NCI-H187 treated with DMSO at 0.1 percent for 48 hours (cell line): ENCODE results near the gene USP26.
"Not testable (repeated sequence)": the region's sequence is repeated elsewhere in the genome, so short reads cannot be mapped to it uniquely, and the experiment has no call there.

ENCODE experiments used
- DNase-seq: peaks from one replicate; lab custom pipeline; 2025; lab: John Stamatoyannopoulos, UW

USP26 gene, protein sequence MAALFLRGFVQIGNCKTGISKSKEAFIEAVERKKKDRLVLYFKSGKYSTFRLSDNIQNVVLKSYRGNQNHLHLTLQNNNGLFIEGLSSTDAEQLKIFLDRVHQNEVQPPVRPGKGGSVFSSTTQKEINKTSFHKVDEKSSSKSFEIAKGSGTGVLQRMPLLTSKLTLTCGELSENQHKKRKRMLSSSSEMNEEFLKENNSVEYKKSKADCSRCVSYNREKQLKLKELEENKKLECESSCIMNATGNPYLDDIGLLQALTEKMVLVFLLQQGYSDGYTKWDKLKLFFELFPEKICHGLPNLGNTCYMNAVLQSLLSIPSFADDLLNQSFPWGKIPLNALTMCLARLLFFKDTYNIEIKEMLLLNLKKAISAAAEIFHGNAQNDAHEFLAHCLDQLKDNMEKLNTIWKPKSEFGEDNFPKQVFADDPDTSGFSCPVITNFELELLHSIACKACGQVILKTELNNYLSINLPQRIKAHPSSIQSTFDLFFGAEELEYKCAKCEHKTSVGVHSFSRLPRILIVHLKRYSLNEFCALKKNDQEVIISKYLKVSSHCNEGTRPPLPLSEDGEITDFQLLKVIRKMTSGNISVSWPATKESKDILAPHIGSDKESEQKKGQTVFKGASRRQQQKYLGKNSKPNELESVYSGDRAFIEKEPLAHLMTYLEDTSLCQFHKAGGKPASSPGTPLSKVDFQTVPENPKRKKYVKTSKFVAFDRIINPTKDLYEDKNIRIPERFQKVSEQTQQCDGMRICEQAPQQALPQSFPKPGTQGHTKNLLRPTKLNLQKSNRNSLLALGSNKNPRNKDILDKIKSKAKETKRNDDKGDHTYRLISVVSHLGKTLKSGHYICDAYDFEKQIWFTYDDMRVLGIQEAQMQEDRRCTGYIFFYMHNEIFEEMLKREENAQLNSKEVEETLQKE

DNA sequence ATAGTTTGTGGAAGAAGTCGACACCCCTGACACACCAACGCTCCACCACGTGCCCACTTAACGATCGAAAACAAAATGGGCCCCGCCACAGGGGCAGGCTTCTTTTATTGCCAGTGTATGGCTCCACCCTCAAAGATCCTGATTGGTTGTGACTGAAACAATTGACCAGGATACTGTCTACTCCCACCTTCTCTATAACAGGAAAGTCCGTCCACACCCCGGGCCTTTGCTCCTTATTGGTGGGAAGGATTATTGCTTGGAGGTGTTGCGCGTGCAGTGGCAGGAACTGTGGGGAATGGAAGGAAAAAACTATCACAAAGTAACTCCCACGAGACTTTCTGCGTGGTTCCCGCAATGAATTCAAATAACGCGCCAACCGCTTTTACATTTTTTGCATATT is at the start of gene USP26:
Gene USP26, minus strand, starts transcription at position 79 of the 400 bp plus-strand sequence. CDS start 68,889 bp downstream, outside the sequence.
- no peak for DNase-seq

DNA sequence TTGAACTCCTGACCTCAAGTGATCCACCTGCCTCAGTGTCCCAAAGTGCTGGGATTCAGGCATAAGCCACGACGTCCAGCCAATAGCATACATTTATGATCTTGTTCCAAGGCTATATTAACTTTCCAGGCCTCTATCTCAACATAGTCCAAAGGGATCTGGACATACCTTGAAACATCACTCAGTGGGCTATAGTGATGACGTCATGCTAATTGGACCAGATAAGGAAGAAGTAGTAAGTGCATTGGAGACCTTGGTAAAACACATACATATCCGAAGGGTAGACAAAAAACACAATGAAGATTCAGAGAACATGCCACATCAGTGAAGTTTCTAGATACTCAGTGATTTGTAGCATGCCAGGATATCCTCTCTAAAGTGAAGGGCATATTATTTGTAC is 37.4 kb upstream of the USP26 start:
- DNase-seq: no peak

DNA sequence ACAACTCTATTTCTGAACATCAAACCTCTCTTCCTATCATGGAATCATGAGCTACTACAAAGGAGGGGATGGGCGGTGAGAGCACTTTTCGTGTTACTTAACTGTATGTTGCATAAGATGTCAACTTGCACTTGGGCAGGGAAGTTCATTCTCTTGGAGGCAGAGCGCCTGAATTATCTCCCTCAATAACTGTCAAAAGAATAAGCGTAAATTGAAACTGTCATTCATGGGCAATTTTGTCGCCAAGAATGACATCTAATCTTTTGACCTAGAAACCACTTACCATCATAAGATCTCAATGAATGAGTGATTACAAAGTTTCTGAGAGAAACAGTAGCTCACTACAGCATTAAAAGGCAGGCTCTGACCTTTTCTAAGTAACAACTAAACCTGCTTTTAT is 23.5 kb upstream of the USP26 start:
- DNase-seq: no peak

DNA sequence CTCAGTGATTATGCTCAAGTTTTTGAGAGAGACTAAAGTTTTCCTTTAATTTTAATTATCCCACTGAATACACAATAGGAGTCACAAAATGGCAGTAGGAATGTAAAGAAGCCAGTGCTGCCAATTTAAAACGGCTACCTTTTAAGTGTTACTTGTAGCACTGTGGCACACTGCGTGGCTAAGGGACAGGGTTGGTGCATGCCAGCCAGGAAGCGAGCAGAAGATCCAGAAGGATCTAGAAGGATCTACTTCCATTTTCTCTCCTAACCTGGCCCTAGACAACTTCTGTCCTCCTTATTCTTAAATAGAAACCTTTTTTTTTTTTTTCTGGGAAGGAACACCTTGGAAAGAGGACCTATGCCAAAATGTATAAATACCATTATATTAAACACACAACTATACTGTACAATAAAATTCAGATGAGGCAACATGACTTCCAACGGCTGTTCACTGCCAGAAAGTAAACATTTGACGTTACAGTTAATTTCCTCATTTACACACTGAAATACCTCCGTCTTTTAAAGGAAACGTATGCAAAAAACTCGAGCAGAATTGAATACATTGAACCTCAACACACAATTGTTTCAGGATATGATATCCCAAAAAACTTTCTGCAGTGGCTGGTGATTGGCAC is 2.7 kb downstream of the USP26 start:
- DNase-seq: no peak

DNA sequence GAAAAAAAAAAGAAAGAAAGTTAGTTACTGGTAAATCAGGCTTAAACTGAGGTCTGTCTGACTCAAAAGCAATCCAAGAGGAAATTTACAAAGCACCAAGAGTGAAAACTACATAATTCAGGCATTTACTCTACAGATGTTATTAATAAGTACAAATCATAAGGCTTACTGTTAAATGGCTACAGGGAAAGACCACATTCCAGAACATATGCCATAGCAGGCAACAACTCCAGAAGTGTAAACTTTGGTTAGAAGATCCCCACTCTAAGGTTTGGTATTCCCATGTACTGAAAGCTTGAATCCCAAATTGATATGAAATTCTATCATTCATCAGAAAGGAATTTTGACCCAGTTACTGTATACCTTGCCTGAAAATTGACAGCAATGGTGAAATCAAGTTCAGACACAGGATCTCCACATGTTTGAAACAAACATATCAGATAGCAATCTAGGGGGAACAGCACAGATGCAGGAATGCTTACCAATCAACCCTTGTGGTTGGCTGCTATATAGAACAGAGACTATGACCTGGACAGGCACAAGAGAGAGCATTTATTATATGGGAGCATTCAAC is 6.6 kb downstream of the USP26 start:
- DNase-seq: no peak

DNA sequence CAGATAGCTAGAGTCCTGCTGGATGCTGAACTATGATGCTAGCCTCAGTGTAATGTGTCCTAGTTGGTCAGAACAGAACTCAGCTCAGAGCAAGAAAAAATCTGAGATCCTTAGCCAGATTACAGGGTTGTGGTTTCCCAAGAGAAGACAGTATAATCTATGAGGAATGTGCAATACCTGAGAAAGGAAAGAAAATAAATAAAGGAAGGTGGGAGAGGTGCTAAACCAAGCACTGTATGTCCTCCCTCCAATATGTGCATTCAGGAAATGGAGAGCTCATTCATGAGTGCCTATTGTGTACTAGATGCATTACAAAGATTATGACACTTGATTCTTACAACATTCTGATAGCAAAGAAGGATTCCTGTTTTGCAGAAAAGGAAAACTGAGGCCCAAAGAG is 7.5 kb downstream of the USP26 start:
- DNase-seq: no peak

DNA sequence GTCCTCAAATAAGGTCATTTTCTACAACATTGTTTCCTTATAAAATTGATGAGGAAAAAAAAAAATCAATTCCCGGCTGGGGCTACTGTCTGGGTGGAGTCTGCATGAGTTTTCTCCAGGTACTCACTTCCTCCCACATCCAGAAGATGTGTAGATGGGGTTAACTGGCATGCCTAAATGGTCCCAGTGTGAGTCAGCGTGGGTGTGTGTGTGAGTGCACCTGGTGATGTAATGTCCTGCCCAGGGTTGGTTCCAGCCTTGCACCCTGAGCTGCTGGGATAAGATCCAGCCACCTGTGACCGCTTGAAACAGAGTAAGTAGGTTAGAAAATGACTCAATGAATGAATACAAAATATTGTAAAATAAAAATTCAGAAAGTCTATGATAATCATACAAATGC is 11.1 kb downstream of the USP26 start:
- DNase-seq: no peak

DNA sequence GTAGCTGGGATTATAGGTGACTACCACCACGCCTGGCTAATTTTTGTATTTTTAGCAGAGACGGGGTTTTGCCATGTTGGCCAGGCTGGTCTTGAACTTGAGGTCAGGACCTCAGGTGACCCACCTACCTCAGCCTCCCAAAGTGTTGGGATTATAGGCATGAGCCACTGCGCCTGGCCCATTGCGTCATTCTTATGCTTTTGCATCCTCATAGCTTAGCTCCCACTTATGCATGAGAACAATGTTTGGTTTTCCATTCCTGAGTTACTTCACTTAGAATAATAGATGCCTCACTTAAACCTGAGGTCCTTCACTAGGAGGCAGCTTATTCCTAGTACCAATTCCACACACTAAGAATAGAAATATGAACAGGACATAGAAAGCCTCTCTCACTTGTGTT is 11.9 kb downstream of the USP26 start:
- DNase-seq: not testable (repeated sequence)

DNA sequence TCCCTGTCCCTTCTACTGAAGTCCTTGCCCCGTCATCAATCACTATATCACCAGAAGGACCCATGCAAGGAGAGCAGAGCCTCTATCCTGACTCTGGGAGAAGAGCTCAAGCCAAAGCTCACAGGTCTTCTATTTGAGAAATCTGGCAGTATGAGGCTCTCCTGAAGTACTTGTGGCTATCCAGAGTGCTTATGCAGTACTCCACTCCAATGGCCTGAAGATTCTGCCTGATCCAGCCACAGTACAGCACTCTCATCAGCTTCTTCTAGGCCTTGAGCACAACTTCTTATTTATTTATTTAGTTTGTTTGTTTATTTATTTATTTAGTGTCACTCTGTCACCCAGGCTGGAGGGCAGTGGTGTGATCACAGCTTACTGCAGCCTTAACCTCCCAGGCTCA is 13.0 kb downstream of the USP26 start:
- DNase-seq: no peak

DNA sequence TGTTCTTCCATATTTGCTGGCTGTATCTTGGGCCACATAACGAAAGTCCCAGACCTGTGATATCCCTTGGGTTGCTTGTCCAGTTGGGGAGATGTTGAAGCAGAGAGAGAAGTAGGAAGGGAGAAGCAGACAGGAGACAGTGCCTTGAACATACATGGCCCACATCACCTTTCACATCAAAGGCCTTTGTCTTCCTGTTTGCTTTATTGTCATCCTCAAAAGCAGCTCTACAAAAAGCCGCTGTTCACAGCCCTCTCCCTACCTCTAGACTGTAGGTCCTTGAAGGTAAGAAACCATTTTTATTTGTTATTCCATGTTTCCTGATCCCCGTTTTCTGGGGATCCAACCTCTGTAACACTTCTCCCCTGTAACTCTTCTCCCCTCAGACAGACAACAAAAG is 14.9 kb downstream of the USP26 start:
- DNase-seq: no peak

DNA sequence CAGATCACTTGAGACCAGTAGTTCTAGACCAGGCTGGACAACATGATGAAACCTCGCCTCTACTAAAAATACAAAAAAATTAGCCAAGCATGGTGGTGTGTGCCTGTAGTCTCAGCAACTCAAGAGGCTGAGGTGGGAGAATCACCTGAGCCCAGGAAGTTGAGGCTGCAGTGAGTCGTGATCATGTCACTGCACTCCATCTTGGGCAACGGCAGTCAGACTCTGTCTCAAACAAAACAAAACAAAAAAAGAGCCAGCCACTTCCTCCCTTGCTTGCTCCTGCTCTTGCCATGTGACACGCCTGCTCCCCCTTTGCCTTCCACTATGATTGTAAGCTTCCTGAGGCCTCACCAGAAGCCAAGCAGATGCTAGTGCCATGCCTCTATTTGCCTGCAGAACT is 19.1 kb downstream of the USP26 start:
- DNase-seq: not testable (repeated sequence)

DNA sequence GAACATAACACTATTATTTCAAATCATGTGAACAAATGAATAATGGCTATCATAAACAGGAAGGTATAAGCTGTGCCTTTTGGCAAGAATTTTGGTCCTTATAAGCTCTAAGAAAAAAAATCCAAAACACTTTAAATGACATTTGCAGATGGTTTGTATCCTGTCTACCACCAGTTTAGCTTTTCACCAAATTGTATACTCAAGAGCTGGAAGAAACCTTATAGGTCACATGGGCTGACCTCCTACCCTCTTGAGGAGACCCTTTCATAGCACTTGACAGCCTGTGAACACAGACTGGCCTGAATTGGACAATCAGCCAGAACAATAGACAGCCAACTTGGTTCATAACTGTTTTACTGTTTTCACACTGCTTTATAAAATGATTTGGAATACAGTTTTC is 24.3 kb downstream of the USP26 start:
- DNase-seq: no peak

DNA sequence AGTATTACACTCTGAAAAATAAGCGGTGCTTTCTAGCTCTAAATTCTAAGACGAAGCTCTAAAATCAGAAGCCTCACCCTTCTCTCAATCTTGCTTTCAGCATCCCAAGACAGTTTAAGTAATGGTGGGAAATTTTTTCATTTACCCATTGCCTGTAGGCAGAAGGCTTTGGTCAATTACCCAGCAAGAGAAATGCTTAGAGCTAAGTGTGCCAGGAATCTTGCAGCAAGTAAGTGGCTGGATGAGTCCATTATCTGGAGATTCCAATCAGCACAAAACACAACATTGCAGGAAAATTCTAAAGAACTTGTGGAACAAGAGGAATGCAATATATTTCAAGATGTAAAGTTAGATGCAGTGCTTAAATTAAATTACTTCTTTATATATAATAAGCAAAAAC is 28.4 kb downstream of the USP26 start:
- DNase-seq: no peak

DNA sequence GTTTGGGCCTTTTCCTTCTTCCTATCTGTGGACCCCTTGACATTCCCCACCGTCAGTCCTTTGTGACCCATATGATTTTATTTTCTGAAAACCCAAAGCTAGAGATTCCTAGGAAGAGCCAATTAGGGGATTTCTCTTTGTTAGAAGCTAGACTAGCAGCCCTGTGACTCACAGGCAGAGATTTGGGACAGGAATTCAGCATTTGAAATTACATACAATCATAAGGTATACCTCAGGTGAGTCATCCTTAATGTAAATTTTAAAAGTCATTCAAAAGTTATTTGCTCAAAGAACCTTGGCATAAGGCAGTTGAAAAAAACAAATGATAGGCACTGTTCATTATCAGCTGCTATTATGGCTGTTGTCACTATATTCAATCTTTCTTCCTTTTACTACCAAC is 40.6 kb downstream of the USP26 start:
- no peak for DNase-seq

DNA sequence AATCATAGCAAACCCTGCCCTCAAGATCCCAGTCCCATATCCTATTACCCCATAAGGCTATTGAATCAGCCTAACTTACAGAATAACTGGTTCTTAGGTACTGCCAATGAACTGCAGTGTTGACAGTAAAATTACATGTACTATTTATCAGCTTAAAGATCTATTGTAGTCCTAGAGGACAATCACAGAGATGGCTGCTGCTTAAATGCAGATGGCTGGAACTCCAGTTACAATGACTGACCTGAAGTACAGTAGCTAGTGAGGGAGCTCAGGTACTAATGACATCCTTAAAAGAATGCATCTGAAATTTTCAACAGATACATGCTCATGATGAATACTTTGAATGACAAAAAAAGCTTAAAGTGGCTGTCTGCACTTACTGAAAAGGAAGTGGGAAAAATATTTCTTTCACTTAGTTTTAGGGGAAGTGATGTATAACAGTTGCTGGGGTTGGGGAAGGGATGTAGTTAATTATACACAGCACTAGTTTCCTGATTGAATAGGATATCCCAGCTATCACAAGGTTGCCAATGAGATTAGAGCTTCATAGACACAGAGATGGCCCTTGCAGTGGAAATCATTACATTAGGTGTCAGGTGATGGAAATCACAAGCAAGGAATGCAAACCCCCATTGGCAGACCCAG is 42.0 kb downstream of the USP26 start:
- DNase-seq: no peak

DNA sequence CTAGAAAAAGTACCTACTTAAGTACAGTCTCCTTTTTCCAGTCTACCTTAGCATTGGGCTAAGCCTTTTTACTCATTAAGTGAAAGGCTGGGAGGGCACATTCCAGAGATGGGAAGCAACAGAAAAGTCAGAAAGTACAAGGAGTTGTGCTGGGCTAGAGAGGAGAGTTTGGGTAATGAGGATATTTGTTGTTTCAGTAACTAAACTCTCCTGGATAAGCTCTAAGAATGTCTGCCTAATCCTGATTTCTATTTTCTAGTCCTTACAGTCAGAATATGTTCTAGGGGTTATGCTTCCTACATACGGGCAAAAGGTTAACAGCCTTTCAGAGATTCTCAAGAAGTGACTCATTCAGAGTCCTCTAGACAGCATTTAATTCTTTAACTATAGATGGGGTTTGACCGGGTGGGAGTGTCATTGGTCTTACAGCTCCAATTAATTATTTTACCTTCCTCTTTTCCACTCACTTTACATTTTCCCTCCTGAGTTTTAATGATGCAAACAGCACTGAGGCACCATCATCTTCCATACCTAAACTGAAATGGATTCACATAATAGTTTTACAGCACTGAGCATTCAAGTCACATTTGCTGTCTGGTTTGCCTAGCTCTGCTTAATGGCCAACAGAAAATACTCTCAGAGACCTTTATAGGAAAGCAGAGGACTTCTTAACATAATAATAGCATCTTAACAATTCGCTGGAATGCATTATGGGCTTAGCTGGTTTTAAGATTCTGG is 42.9 kb downstream of the USP26 start:
- DNase-seq: no peak

DNA sequence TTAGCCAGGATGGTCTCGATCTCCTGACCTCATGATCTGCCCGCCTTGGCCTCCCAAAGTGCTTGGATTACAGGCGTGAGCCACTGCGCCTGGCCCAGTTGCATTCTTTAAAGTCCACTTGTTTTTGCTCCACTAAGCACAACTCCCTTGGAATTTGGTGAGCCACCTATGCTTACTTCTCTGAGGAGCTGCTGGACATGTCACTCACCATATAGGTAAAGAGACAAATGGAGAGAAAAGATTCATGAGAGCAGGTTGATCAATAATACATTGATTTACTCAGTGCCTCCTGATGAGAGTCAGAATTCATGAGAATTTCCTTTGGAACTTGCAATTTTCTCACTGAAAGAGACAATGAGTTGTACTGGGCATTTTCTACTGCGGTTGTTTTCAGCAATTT is 48.2 kb downstream of the USP26 start:
- DNase-seq: no peak

DNA sequence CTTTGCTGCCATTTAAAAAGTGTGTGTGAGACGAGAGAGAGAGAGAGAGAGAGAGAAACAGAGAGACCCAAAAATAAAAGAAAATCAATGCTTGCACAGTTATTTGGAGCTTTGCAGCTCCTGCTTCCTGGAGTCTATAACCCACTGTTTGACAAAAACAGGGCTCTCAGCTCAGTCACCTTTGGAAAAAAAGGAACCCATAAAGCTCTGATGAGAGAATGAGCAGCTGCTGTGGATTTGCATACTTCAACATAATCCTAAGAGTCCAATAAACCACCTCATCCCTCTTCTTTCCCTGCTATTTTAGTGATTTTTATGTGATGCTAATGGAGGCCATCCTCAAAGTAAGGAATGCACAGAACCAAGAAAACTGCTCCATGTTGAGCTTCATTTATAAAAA is 50.3 kb downstream of the USP26 start:
- no peak for DNase-seq

DNA sequence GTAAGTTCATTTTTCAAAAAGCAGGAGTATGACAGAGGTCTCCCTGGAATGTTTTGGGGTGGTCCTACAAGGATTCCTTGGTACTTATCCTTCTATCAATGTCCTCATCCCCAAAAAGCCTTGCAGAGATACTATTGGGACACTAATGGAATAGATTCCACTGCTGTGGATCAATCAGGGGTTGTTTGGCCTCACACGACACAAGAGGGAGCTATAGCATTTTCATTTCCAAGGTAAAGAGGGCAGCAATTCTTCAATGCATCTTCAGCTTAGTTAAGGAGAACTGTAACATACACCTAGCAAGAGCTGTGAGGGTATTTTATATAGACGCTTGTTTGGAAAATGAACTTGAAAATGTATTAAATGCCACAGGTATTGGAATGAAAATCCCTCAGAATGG is 50.9 kb downstream of the USP26 start:
- DNase-seq: no peak

DNA sequence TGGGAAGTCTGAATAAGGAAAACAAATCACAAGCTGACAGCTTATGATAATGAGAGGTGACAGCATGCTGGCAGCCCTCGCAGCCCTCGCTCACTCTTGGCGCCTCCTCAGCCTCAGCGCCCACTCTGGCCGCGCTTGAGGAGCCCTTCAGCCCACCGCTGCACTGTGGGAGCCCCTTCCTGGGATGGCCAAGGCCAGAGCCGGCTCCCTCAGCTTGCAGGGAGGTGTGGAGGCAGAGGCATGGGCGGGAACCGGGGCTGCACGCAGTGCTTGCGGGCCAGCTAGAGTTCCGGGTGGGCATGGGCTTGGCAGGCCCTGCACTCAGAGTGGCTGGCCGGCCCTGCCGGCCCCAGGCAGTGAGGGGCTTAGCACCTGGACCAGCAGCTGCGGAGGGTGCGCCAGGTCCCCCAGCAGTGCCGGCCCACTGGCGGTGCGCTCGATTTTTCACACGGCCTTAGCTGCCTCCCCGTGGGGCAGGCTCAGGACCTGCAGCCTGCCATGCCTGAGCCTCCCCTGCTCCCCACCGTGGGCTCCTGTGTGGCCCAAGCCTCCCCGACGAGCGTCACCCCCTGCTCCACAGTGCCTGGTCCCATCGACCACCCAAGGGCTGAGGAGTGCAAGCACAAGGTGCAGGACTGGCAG is 52.6 kb downstream of the USP26 start:
- not testable (repeated sequence) for DNase-seq

DNA sequence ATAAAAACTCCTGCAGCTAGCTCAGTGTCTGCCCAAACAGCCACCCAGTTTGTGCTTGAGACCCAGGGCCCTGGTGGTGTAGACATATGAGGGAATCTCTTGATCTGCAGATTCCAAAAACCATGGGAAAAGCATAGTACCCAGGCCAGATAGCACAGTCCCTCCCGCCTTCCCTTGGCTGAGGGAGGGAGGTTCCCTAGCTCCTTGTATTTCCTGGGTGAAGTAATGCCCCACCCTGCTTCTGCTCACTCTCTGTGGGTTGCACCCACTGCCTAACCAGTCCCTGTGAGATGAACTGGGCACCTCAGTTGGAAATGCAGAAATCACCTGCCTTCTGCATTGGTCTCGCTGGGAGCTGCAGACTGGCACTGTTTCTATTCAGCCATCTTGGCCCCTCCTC is 54.6 kb downstream of the USP26 start:
- DNase-seq: no peak
